ENCODE results near the gene ILKAP.

- TF ChIP-seq CTCF (IDR thresholded peaks at IDR 0.05; ENCODE audit: borderline replicate concordance, extremely low read depth, low read length, poor library complexity, severe bottlenecking) (no peak), EZH2 (IDR thresholded peaks at IDR 0.05; ENCODE audit: borderline replicate concordance, low read depth, low read length, severe bottlenecking) (no peak)
Observed at GRCh38 chr2:238145851-238146250, 57.6 kb downstream of the ILKAP start.

Data from DND-41 (cell line).